PC-3 (cell line): Measurements from ENCODE around the gene VPREB3. TPM values are rescaled to one million over a fixed set of nuclear protein-coding genes. Genes with fewer than 3 reads are reported as not detected.

ENCODE experiments used
- ATAC-seq: fragments of 200-7000 bp; cut with Tn5 transposase; 2 replicates; pipeline ENCODE4 v1.9.1; 2020; ENCODE audit warnings: mild to moderate bottlenecking, moderate library complexity
- BruUV-seq: library from RNA; stranded (reverse); fragments of 400-500 nt; replicated peaks from 2 replicates; lab custom pipeline; 2021; lab: Mats Ljungman, UMichigan
- CTCF ChIA-PET: fragments of 300-600 bp; sonication (Branson Sonifier 250); formaldehyde crosslinking; loops from one replicate; lab custom pipeline; 2022; ENCODE audit warnings: antibody characterized with exemption; lab: Charles Lee
- POLR2A ChIA-PET: fragments of 300-600 bp; sonication (Branson Sonifier 250); formaldehyde crosslinking; loops from one replicate; lab custom pipeline; 2022; ENCODE audit warnings: antibody characterized with exemption; ENCODE audit not compliant: unreplicated experiment; lab: Charles Lee
- DNase-seq: peaks from one replicate; pipeline ENCODE4 v3.0.0-alpha.2; 2015
- H2AFZ ChIP-seq: fragments of 300-600 bp; sonication (generic); 2 replicates; pipeline ENCODE4 v1.6.0; 2016; ENCODE audit warnings: antibody characterized with exemption, low read length
- H3F3A ChIP-seq: fragments of 300-600 bp; sonication (generic); one replicate; pipeline ENCODE4 v1.6.0; 2017; ENCODE audit warnings: antibody characterized with exemption, low read length, control low read depth, mild to moderate bottlenecking; ENCODE audit not compliant: unreplicated experiment
- H3K27ac ChIP-seq: fragments of 300-600 bp; sonication (generic); 2 replicates; pipeline ENCODE4 v1.5.1; 2016; ENCODE audit warnings: mild to moderate bottlenecking, low read length
- H3K27me3 ChIP-seq: fragments of 300-600 bp; sonication (generic); 2 replicates; pipeline ENCODE4 v1.6.1; 2016; ENCODE audit warnings: low read length, mixed read lengths
- H3K36me3 ChIP-seq: fragments of 300-600 bp; sonication (generic); 2 replicates; pipeline ENCODE4 v1.6.1; 2016; ENCODE audit warnings: low read depth, mixed run types, low read length, mixed read lengths
- H3K4me1 ChIP-seq: fragments of 300-600 bp; sonication (generic); 2 replicates; pipeline ENCODE4 v1.5.1; 2016; ENCODE audit warnings: low read length; ENCODE audit not compliant: insufficient read depth
- H3K4me2 ChIP-seq: fragments of 300-600 bp; sonication (generic); 2 replicates; pipeline ENCODE4 v1.6.0; 2016; ENCODE audit warnings: low read length
- H3K4me3 ChIP-seq: fragments of 300-600 bp; sonication (generic); 2 replicates; pipeline ENCODE4 v1.5.1; 2016; ENCODE audit warnings: mild to moderate bottlenecking, low read length, mixed read lengths
- H3K79me2 ChIP-seq: fragments of 300-600 bp; sonication (generic); 2 replicates; pipeline ENCODE4 v1.6.1; 2017; ENCODE audit warnings: low read length, mixed read lengths
- H3K9ac ChIP-seq: fragments of 300-600 bp; sonication (generic); 2 replicates; pipeline ENCODE4 v1.6.0; 2016; ENCODE audit warnings: mild to moderate bottlenecking, low read length
- H3K9me2 ChIP-seq: fragments of 300-600 bp; sonication (generic); replicated peaks from 2 replicates; pipeline ENCODE4 v1.6.1; 2016; ENCODE audit warnings: mixed run types, low read length, mixed read lengths
- H3K9me3 ChIP-seq: fragments of 300-600 bp; sonication (generic); 2 replicates; pipeline ENCODE4 v1.6.1; 2016; ENCODE audit warnings: low read length, mixed read lengths
- H4K20me1 ChIP-seq: fragments of 300-600 bp; sonication (generic); 2 replicates; pipeline ENCODE4 v1.6.1; 2016; ENCODE audit warnings: low read length, mixed read lengths
- CTCF ChIP-seq: fragments of 300-600 bp; sonication (generic); conservative IDR thresholded peaks from 2 replicates; pipeline ENCODE4 v1.5.1; 2017; ENCODE audit warnings: antibody characterized with exemption, low read depth, mild to moderate bottlenecking, low read length
- EZH2 ChIP-seq: fragments of 300-600 bp; sonication (generic); IDR thresholded peaks from one replicate; pipeline ENCODE4 v1.6.1; 2017; ENCODE audit warnings: antibody characterized with exemption, mild to moderate bottlenecking, low read length; ENCODE audit not compliant: unreplicated experiment
- EZH2phosphoT487 ChIP-seq: fragments of 300-600 bp; sonication (generic); IDR thresholded peaks from 2 replicates; pipeline ENCODE4 v1.6.1; 2018; ENCODE audit warnings: mild to moderate bottlenecking, antibody characterized with exemption, low read length, borderline replicate concordance
- intact Hi-C: fragments of 100-400 bp; cut with micrococcal nuclease; formaldehyde crosslinking; loops from 2 replicates; pipeline ENCODE4 v1.9.0; 2023
- total RNA-seq: library from RNA; depleted of rRNA; stranded (reverse); fragments of >200 nt; gene quantifications from 2 replicates; pipeline ENCODE4 v1.2.3, GENCODE V29; 2014

Gene VPREB3
- total RNA-seq, 1 experiment from 2014 or later = 0.77 TPM

GRCh38 chr22:23752750-23753149, 1.5 kb downstream of the VPREB3 start:
- POLR2A ChIA-PET = no interaction called here

DNA sequence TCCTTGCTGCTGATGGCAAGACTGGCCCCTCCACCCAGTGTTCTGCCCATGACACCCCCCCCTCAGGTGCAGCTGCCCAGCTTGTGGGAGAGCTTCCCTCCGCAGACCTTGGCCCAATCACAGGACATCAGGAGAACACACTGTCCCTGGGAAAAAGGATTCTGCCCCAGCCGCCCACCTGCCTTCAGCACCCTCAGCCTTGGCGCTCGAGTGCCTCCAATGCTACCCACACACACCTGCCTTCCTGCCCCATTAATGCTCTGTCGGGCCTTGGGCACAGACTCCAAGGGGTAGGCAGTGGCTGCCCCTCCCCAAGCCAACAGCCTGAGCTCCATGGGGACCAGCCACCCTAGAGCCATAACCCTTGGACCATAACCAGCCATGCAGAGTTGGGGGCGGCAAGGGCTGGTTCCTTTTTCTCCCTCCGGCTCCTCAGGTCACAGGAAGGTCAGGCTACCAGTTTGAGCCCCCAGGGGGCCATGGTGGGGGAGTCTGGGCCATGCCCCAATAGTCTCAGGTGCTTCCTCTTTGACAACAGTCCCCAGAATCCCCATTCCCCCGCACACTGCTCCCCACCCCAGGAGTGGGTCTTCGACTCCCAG, 2.0 kb downstream of the VPREB3 start:
- BruUV-seq = no TSS peak
- CTCF ChIA-PET = no interaction called here
- Histone ChIP-seq H4K20me1 (no peaks in the 10 kb centered on the region), H3K9me2 (no peaks in the 10 kb centered on the region), H3F3A (no peaks in the 10 kb centered on the region), H3K27ac (no peak overlapping the region), H3K4me2 (no peak overlapping the region), H3K4me3 (no peak overlapping the region), H3K9ac (no peak overlapping the region), H3K9me3 (no peaks in the 10 kb centered on the region), H3K4me1 (peaks cover 8% of the 10 kb centered on the region), H3K27me3 (no peaks in the 10 kb centered on the region), H3K79me2 (0 out of 2 replicates have a peak, but pooled peaks cover 4% of the 10 kb centered on the region), H3K36me3 (no peaks in the 10 kb centered on the region), H2AFZ (no peak overlapping the region)
- ATAC-seq (no peak), DNase-seq (no peak)
- POLR2A ChIA-PET = no interaction called here
- TF ChIP-seq EZH2phosphoT487 = no peak
- TF ChIP-seq EZH2 = no peak
- no peak for TF ChIP-seq CTCF
- intact Hi-C loops = no loop called here

More at GRCh38 chr22:23752750-23753149, 1.5 kb downstream of the VPREB3 start:
- Histone ChIP-seq H3K27ac (no peak overlapping the region), H3K4me3 (no peak overlapping the region), H3F3A (no peaks in the 10 kb centered on the region), H3K4me2 (no peak overlapping the region), H3K4me1 (peaks cover 8% of the 10 kb centered on the region), H3K9me2 (no peaks in the 10 kb centered on the region), H3K9me3 (no peaks in the 10 kb centered on the region), H3K79me2 (0 out of 2 replicates have a peak, but pooled peaks cover 4% of the 10 kb centered on the region), H3K9ac (no peak overlapping the region), H2AFZ (no peak overlapping the region), H4K20me1 (no peaks in the 10 kb centered on the region), H3K36me3 (no peaks in the 10 kb centered on the region), H3K27me3 (no peaks in the 10 kb centered on the region)
- no TSS peak for BruUV-seq
- DNase-seq (no peak), ATAC-seq (no peak)
- intact Hi-C loops = no loop called here
- no peak for TF ChIP-seq EZH2
- TF ChIP-seq CTCF = no peak
- TF ChIP-seq EZH2phosphoT487 = no peak
- CTCF ChIA-PET = no interaction called here

- TF ChIP-seq EZH2phosphoT487 (no peak), CTCF (no peak), EZH2 (no peak)
- H3K27me3 ChIP-seq = no peaks in the 10 kb centered on the region
- CTCF ChIA-PET = interaction anchor here (0.6 kb wide), 2 partner anchors 38 to 98 kb away, joined by 3 read pairs; no protein-coding TSS in a partner anchor
- H4K20me1 ChIP-seq = no peaks in the 10 kb centered on the region
- no peaks in the 10 kb centered on the region for H3F3A ChIP-seq
- no peaks in the 10 kb centered on the region for H3K36me3 ChIP-seq
- peak overlapping the region; percentile 88 for H3K9ac ChIP-seq
- peak overlapping the region; percentile 86 for H3K4me3 ChIP-seq
- H3K27ac ChIP-seq = peak overlapping the region; percentile 33; the same call in 1 of the 2 replicates
- peak overlapping the region; percentile 89 for H2AFZ ChIP-seq
- no peaks in the 10 kb centered on the region for H3K9me3 ChIP-seq
- peaks cover 8% of the 10 kb centered on the region for H3K4me1 ChIP-seq
- ATAC-seq (peak; percentile 17), DNase-seq (no peak)
- peak overlapping the region; percentile 97 for H3K4me2 ChIP-seq
- POLR2A ChIA-PET = no interaction called here
- BruUV-seq = TSS peak; percentile 89
- 0 out of 2 replicates have a peak, but pooled peaks cover 4% of the 10 kb centered on the region for H3K79me2 ChIP-seq
- intact Hi-C loops = no loop called here
- no peaks in the 10 kb centered on the region for H3K9me2 ChIP-seq
Measured at GRCh38 chr22:23751441-23751996, 2.7 kb downstream of the VPREB3 start.
